ENCODE measurements around the gene TCP11X2.
"Not testable (repeated sequence)": the region's sequence is repeated elsewhere in the genome, so short reads cannot be mapped to it uniquely, and the experiment has no call there.

TCP11X2 gene

DNA sequence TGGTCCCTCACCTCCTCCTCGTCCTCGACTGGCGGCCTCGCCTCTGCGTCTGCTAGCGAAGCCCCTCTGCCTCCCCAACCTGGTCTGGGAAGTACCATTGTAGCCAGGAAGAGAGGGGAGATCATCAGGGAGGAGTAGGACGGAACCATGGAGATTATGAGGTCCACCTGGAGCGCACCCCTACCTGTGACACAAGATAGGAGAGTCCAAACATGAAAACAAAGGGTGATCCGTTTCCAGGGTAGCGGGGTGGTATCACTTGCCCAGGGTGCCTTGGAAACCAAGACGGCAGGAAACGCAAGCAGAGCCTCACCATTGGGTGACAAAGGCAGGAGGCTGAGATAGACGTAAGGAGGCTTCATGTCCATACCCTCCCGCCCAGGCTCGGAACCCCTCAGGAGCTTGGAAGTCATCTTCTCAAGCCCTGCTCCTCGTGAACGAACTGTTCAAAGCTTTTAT, at the start of gene TCP11X2:
Gene TCP11X2, minus strand, starts transcription at position 51 of the 459 bp plus-strand sequence.
- DNase-seq (ENCODE audit: low spot score), result not testable (repeated sequence)

DNA sequence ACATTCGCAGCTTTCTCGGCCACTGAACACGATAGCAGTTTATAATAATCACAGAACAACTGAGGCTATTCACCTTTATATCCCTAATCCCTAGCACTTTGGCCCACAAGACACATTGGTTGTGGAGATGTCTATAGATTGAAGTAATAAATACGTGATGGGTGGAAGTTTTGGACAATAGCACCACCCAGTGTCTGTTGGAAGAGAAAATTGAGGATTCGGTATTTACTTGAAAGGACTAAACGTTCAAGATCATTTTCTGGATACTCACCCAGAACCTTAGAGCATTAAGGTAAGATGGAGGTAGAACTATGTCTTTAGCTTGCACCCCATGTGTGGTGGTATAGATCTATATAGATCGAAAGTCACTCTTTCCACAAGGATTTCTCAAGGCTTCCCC, 45.7 kb upstream of the TCP11X2 start:
- peak; percentile 28 for DNase-seq (ENCODE audit: low spot score)

DNA sequence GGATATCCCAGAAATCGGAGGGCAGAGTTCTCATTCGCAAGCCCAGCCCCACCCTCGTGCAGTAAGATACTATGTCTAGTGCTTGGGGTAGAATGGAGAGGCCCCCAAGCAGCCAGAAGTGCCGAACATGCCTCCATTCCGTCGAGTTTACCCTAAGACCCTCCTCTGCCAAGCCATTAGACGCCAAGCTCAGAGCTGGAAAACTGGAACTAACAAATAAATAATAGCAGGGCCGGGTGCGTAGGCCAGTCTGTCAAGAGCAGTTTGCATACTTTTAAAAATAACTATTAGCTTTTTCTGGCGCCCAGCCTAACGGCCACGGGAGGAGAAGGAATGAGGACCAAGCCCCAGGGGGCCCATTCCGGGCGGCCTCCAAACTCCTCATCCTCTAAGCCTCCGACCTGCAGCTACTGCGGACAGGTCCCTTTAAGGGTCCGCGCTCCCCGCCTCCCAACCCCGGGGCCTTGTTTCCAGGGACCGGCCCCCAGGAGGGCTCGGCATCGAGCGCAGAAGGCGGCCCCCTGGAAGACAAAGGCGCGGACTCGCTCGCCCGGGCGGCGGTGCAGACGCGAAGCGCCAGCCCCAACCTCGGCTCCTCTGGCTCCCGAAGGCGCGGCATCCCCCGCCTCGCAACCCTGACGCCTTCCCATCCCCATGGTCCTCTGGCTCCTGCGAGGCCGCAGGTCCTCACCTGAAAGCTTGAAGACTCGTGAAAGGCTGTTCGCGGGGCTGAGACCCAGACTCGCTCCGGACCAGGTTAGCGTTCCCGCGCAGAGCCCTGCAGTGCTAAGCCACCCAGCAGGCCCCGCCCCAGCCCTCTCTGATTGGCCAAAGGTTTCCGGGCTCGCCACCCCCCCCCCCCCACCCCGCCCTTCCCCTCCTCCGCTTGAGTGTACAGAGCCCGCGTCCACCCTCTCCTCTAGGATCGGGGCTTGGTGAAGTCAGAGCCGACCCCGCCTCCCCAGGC, 44.6 kb upstream of the TCP11X2 start, which contains the start of gene TMSB15A:
Gene TMSB15A, minus strand, starts transcription at position 765 of the 967 bp plus-strand sequence.
- DNase-seq (ENCODE audit: low spot score), result no peak

DNA sequence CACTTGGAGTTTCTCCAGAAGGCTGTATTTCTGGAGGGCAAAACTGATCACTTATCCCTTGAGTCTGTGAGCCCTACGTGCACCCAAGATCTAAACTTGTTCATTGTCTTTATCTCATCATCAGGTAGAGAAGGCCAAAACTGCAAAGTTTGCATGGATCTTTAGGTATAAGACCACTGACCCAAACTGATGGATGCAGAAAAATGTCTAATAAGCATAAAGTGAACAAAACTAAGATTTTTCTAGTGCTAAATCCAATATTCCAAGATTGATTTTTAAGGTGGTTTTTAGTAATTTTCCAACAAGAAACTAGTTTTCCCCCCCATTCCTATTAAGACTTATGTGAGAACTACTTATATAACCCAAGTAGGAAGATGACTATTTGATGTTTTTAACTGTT, 42.9 kb upstream of the TCP11X2 start:
- no peak for DNase-seq (ENCODE audit: low spot score)

DNA sequence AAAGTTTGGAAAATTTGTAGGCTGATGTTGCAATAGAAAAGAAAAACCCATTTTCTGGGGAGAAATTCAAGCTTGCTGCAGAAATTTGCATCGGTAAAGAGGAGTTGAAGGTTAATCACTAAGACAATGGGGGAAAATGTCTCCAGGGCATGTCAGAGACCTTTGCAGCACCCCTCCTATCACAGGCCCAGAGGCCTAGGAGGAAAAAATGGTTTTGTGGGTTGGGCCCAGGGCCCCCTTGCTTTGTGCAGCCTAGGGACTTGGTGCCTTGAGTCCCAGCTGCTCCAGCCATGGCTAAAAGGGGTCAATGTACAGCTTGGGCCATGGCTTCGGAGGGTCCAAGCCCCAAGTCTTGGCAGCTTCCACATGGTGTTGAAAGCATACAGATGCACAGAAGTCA, 27.1 kb upstream of the TCP11X2 start:
- no peak for DNase-seq (ENCODE audit: low spot score)

DNA sequence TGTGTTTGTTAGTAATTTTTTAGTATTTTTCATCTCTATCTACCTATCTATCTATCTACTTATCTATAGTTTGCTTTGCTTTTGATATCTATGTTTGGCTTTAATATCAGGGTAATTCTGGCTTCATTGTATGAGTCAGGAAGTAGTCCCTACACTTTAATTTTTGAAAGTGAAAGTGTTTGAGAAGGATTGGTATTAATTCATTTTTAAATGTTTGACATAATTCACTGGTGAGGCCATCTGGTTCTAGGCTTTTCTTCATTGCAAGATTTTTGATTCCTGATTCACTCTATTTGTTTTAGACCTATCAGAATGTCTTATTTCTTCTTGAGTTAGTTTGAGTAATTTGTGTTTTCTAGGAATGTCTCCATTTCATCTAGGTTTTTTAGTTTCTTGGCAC, 20.2 kb upstream of the TCP11X2 start:
- no peak for DNase-seq (ENCODE audit: low spot score)

DNA sequence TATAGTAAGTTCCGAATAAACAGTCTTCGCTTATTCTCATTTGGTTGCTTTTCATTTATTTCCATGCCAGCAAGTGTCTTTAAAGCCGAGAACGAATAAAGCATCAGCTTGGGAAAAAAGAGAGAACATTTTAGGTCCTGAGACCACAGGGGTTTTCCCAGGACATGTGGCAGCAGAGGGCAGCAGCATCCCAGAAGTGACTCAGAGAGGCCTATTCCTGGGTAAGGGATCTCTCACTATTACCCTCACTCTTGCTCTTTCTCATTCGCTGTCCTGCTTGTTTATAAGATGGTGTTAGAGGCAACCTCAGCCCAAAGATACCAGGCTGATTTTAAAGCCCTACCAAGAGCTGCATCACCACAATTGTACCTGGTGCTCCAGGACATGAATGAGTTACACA, 7.2 kb upstream of the TCP11X2 start:
- not testable (repeated sequence) for DNase-seq (ENCODE audit: low spot score)

DNA sequence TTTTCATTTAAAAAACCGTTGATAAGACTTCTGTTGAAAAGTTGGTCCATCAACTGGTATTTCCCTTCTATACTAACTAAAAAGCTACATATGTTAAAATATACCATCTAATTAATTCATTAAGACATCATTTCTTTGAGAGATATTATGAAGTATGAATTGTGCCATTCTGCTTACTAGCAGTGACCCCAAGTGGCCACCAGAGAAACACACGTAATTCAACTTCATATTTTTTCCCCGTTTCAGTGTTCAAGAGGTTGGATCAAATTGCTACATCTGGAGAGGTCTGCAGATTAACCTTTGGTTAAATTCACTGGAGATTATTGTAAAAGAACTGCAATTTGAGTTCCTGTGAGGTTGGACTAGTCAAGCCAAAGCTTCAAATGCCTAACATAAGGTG, 1.4 kb downstream of the TCP11X2 start:
- DNase-seq (ENCODE audit: low spot score), result not testable (repeated sequence)

DNA sequence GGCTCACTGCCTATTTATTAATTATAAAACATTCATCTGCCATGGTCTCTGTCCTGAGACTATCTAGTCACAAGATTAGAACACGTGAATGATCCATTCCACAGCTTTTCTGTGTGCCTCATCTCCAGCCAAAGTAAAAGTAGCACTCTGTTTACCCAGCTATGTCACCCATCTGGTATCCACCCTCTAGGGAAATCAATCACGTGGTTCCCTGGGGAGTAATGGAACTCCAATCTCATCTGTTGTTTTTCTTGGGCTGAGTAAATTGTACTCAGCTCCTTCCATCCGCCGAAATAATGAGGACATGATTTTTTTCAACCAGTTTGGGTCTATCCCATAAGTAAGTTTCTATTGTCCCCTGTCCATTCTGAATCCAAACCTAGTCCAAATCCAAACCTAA, 13.0 kb downstream of the TCP11X2 start:
- DNase-seq (ENCODE audit: low spot score), result not testable (repeated sequence)

DNA sequence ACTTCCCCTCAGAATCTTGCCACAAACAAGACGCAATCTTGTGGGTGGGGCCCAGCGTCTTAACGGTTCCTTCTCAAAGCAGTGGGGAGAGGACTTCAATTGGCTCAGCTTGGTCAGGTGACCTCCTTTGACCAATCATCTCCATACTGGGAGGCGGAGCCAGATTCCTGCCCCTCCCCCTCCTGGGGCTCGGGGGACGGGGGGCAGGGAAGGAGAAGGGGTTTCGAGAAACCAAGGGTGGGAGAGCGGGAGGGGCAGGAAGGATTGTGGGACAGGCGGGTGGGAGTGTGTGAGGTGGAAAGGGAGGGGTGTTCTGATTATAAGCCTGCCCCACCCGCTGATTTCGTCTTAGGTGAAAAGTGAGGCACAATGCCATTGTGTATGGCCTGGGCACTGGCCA, 31.7 kb downstream of the TCP11X2 start, which contains the start of gene NXF2B:
Gene NXF2B, minus strand, starts transcription at position 101 of the 400 bp plus-strand sequence. CDS start 59,972 bp downstream, outside the sequence.
- DNase-seq (ENCODE audit: low spot score), result not testable (repeated sequence)

DNA sequence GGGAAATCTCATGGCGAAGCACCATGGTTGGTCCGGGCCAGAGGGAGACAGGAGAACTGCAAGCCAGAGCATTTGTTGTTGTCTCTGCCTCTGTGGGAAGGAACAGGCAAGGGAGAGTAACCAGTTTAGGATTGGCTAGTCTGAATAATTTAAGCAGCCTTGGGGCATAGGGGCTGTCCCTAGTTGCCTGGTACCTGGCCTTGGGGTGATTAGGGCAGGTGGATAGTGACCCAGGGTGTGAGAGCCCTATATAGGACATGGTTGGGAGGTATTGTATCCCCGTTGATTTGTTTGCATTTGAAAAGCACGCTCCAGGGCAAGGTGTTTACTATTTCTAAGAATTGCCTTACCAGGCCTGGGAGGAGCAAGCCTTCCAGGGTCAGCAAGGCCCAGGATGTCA, 57.1 kb downstream of the TCP11X2 start:
- DNase-seq (ENCODE audit: low spot score), result not testable (repeated sequence)
